Naive thymus-derived CD8-positive, alpha-beta T cell (primary cell): Measurements from ENCODE around the gene SLX1A. TPM values are rescaled to one million over a fixed set of nuclear protein-coding genes. Genes with fewer than 3 reads are reported as not detected.
"Not testable (repeated sequence)": the region's sequence is repeated elsewhere in the genome, so short reads cannot be mapped to it uniquely, and the experiment has no call there.

Experiments
- ATAC-seq, 2 donors: fragments of 150-1000 bp; cut with Tn5 transposase in 1 of 2; sonication (Bioruptor Pico), chemical (Tn5 transposase) in 1 of 2; 1 replicate in 1 of 2; 2 replicates in 1 of 2; pipeline ENCODE4 v1.10.0; 2021; ENCODE audit warnings: mild to moderate bottlenecking in 2 of 2, moderate library complexity in 2 of 2
- POLR2A ChIA-PET: fragments of 350-600 bp; sonication (Branson Sonifier 250); formaldehyde crosslinking; loops from one replicate; lab custom pipeline; 2021; ENCODE audit warnings: antibody characterized with exemption; lab: Charles Lee
- DNase-seq, 10 donors: peaks; one replicate each; pipeline versions ENCODE4 v3.0.0 to v3.0.0-alpha.2; 2020 to 2022
- H3K27ac Mint-ChIP-seq, 10 donors: one replicate each; pipeline ENCODE4 v1.8.0; 2020 to 2022; ENCODE audit warnings: mild to moderate bottlenecking in 10 of 10, mixed read lengths in 10 of 10, moderate library complexity in 4 of 10, inconsistent platforms in 1 of 10
- H3K27me3 Mint-ChIP-seq, 5 donors: one replicate each; pipeline ENCODE4 v1.8.0; 2021 to 2022; ENCODE audit warnings: mixed read lengths in 5 of 5
- H3K36me3 Mint-ChIP-seq, 3 donors: one replicate each; pipeline ENCODE4 v1.8.0; 2020 to 2022; ENCODE audit warnings: mixed read lengths in 3 of 3, mild to moderate bottlenecking in 2 of 3, inconsistent platforms in 1 of 3
- H3K4me1 Mint-ChIP-seq, 4 donors: one replicate each; pipeline ENCODE4 v1.8.0; 2021 to 2022; ENCODE audit warnings: mixed read lengths in 4 of 4
- H3K4me3 Mint-ChIP-seq, 10 donors: one replicate each; pipeline ENCODE4 v1.8.0; 2020 to 2022; ENCODE audit warnings: mild to moderate bottlenecking in 10 of 10, mixed read lengths in 10 of 10, moderate library complexity in 6 of 10, inconsistent platforms in 1 of 10
- H3K9me3 Mint-ChIP-seq, 9 donors: one replicate each; pipeline ENCODE4 v1.8.0; 2020 to 2022; ENCODE audit warnings: mixed read lengths in 9 of 9, mild to moderate bottlenecking in 3 of 9, inconsistent platforms in 1 of 9, moderate library complexity in 1 of 9
- polyA plus RNA-seq, 3 donors: library from polyadenylated mRNA; unstranded; fragments of 300-500 nt; fragmentation: Illumina TruSeq; gene quantifications; one replicate each; pipeline ENCODE4 v1.2.3, GENCODE V29; 2021
- total RNA-seq, 8 experiments: library from RNA in 2 of 8; stranded (reverse) in 2 of 8; gene quantifications; one replicate each; pipeline ENCODE4 v1.2.3 and lab custom pipeline; 2021 to 2026

The SLX1A gene
- total and polyA plus RNA-seq, 5 experiments from 2014 or later, result 32.5 to 60.2 (median 44.2) TPM

DNA sequence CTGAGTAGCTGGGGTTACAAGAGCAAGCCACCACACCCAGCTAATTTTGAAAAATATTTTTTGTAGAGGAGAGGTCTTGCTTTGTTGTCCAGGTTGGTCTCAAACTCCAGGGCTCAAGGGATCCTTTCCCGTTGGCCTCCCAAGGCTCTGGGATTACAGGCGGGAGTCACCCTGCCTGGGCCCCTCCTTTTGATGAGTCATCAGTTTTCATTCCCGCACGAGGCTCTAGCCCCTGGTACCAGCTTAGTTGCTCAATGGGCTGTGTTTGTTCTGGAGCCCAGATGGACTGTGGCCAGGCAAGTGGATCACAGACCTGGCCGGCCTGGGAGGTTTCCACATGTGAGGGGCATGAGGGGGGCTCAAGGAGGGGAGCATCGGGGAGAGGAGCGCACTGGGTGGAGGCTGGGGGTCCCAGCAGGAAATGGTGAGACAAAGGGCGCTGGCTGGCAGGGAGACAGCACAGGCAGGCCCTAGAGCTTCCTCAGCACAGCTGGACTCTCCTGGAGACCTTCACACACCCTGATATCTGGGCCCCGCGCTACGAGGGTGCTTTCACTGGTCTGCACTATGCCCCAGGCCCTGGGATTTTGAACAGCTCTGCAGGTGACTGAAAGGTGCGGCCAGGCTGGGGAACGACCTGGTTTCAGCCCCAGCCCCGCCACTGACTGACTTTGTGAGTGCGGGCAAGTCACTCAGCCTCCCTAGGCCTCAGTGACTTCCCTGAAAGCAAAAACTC, 6.1 kb downstream of the SLX1A start:
- H3K9me3 Mint-ChIP-seq, H3K4me1 Mint-ChIP-seq, DNase-seq, ATAC-seq, H3K36me3 Mint-ChIP-seq, POLR2A ChIA-PET, H3K27me3 Mint-ChIP-seq, H3K27ac Mint-ChIP-seq, H3K4me3 Mint-ChIP-seq: not testable (repeated sequence)

DNA sequence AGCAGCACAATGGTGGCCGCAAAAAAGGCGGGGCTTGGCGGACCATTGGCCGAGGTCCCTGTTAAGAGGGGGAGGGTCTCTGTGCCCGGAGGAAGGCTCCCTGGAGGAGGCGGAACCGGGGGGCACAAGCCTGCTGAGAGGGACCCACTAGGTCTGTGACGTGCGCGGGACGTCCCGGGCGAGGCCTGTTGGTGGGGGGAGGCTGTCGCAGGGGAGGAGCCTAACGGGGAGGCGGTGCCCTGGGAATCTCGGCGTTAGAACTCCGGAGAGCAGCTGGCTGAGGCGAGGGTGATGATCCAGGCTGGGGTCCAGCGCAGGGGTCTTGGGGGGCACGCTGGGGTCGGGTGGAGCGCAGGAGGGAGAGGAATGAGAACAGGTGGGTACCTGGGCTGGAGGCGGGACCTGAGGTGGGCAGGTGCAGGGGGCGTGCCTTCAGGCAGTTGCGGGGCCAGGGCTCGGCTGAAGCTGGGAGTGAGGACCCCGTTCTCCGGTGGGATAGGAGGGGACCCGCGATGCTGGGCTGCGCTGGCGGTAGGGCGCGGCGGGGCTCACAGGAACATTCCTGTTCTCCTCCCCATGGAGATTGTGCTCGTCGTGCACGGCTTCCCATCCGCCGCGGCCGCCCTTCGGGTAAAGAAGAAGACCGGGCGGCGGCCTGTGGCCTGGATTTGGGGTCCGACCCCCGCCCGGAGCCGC, 12.0 kb downstream of the SLX1A start:
- H3K4me1 Mint-ChIP-seq, result not testable (repeated sequence)

DNA sequence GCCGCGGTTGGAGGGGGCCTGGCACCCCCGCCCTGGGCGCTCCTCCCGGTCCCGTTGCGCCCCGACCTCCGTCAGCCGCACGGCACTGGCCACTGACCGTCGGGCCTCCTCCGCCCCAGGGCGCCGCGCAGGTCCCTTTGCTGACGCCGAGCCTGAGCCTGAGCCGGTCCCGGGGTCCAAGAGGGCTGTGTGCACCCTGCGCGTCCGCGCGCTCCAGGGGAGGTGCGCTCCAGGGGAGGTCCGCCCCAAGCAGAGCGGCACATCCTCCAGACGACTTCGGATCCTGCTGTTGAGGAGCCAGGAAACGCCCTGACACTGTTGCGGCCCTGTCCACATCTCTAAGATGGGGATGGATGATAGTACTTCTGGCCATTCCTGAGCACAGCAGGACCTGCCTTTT, 12.6 kb downstream of the SLX1A start:
- peak; percentile 71 to 72 for ATAC-seq
- H3K4me3 Mint-ChIP-seq, H3K4me1 Mint-ChIP-seq, H3K27me3 Mint-ChIP-seq, H3K9me3 Mint-ChIP-seq, H3K36me3 Mint-ChIP-seq, H3K27ac Mint-ChIP-seq, POLR2A ChIA-PET, DNase-seq: not testable (repeated sequence)

More for the DNA sequence above, 12.0 kb downstream of the SLX1A start:
- H3K27me3 Mint-ChIP-seq, POLR2A ChIA-PET, H3K27ac Mint-ChIP-seq, H3K4me3 Mint-ChIP-seq, H3K9me3 Mint-ChIP-seq, H3K36me3 Mint-ChIP-seq: not testable (repeated sequence)
- ATAC-seq, result peak; percentile 73 to 81
- DNase-seq, result peak in 4 of 10 donors; percentile 6 to 22 (median 18)

DNA sequence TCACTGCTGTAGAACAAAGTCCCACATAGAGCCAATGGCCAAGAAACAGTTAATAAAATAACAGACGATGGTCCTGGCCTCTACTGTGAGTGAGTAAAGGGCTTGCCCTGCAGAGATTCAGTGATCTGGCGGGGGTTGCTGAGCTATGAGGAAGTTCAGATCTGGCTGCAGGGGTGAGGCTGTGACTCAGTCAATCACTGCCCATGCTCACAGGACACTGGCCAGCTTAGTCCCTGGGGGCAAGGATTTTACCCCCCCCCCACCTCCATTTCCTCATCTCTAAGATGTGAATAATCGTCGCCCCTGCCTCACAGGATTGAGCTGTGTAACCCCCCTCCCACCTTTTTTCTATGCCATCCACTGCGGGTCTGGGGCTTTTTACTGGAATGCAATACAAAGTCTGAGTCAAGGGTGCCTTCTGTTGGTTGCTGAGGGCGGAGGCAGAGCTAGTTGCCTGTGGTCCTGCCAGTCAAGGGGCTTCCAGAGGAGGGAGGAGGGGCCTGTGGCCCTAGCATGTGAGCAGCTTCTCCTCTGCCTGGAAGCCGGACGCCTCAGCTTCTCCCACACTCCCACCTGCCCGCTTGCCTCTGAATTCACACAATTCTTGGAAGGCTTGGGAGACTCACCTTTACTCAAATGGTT, 13.5 kb downstream of the SLX1A start:
- POLR2A ChIA-PET, H3K9me3 Mint-ChIP-seq, H3K36me3 Mint-ChIP-seq, H3K4me1 Mint-ChIP-seq, H3K27me3 Mint-ChIP-seq, ATAC-seq, H3K27ac Mint-ChIP-seq: not testable (repeated sequence)
- peak in 1 of 10 donors; percentile 15 for DNase-seq
- H3K4me3 Mint-ChIP-seq, result peak overlapping the region in 1 of 10 donors; percentile 74

DNA sequence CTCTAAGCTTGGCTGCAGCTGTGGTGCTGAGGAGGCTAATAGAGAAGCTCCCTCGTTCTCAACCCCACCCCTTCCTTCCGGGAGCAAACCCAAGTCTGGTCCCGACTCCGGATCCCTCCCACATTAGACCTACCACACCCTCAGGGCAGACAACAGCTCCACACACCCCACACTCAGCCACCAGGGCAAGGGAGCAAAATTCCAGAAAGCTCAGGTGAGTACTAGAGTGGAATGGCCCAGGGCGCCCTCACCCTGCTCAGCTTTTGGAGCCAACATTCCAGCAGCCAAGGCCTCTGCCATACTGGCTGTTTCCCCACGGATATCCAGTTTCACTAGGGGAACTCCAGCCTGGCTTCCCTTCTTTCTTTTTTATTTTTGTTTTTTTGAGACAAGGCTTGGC, 15.4 kb downstream of the SLX1A start:
- peak in 1 of 2 donors; percentile 24 for ATAC-seq
- H3K27ac Mint-ChIP-seq, H3K4me1 Mint-ChIP-seq, H3K9me3 Mint-ChIP-seq, H3K36me3 Mint-ChIP-seq, POLR2A ChIA-PET, H3K27me3 Mint-ChIP-seq: not testable (repeated sequence)
- peak overlapping the region in 1 of 10 donors; percentile 39 for H3K4me3 Mint-ChIP-seq
- peak in 2 of 10 donors; percentile 1 to 19 for DNase-seq

DNA sequence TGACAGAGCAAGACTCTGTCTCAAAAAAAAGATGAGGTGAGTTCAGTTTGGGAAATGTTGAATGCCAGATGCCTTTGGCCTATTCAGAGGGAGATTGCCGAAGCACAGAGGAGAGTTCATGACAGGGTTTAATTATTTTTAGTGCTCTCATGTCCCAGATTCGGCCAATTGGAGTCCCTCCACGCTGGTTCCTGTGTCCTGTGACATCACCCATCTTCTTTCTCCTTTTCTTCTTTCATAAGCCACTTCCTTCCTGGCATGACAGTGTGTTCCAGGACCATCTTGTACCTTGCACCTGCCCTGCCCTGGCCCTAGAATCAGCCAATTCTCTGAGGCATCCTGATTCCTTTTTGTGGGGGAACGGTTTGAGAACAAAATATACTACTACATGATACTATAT, 17.7 kb downstream of the SLX1A start:
- DNase-seq, POLR2A ChIA-PET, H3K27ac Mint-ChIP-seq, H3K4me1 Mint-ChIP-seq, H3K36me3 Mint-ChIP-seq, H3K9me3 Mint-ChIP-seq, H3K27me3 Mint-ChIP-seq, H3K4me3 Mint-ChIP-seq: not testable (repeated sequence)
- peak; percentile 68 to 87 for ATAC-seq

DNA sequence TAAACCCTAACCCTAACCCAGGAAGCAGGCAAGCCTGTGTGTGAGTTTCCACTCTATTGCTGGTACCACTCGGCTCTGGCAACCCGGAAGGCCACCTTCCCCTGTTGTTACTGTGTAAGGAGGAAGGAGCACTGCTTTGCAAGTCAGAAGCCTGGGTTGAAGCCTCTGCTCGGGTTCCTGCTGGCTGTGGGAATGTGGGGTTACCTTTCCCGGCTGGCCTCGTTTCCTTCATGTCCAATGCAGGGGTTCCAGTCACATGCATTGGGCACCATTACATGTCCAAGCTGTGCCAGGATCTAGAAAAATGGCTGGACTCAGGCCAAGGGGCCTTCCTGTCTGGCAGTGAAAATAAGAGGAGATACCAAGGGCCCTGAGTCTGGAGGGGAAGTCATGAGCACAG, 23.4 kb downstream of the SLX1A start:
- H3K27me3 Mint-ChIP-seq, H3K4me1 Mint-ChIP-seq, H3K4me3 Mint-ChIP-seq, ATAC-seq, H3K36me3 Mint-ChIP-seq, H3K27ac Mint-ChIP-seq, H3K9me3 Mint-ChIP-seq, POLR2A ChIA-PET: not testable (repeated sequence)
- peak in 2 of 10 donors; percentile 0 to 8 for DNase-seq

Other genes with a start within 250 kb of the SLX1A start
- gene TMEM219, start 231.8 kb upstream of the SLX1A start, total RNA-seq, result 10 to 100 TPM; 63.1 to 74.0 TPM
- 100 to 1,000 TPM; 157 to 179 (median 174) TPM for gene TMEM219, start 231.8 kb upstream of the SLX1A start, polyA plus RNA-seq
- 10 to 100 TPM; 40.8 to 42.6 TPM for gene TAOK2, start 220.0 kb upstream of the SLX1A start, total RNA-seq
- 1 to 10 TPM; 2.6 to 6.6 (median 2.8) TPM for gene TAOK2, start 220.0 kb upstream of the SLX1A start, polyA plus RNA-seq
- gene HIRIP3, start 198.3 kb upstream of the SLX1A start, total RNA-seq, result 10 to 100 TPM; 15.3 to 16.6 TPM
- 10 to 100 TPM; 10.6 to 30.1 (median 18.7) TPM for gene HIRIP3, start 198.3 kb upstream of the SLX1A start, polyA plus RNA-seq
- 100 to 1,000 TPM; 107 to 115 TPM for gene INO80E, start 197.6 kb upstream of the SLX1A start, total RNA-seq
- gene INO80E, start 197.6 kb upstream of the SLX1A start, polyA plus RNA-seq, result 1 to 10 TPM; 6.5 to 8.9 (median 7.6) TPM
- gene DOC2A, start 182.8 kb upstream of the SLX1A start, total RNA-seq, result not detected
- gene DOC2A, start 182.8 kb upstream of the SLX1A start, polyA plus RNA-seq, result not detected
- not detected for gene C16orf92, start 170.7 kb upstream of the SLX1A start, total RNA-seq
- not detected for gene C16orf92, start 170.7 kb upstream of the SLX1A start, polyA plus RNA-seq
- gene TLCD3B, start 162.6 kb upstream of the SLX1A start, total RNA-seq, result not detected
- gene TLCD3B, start 162.6 kb upstream of the SLX1A start, polyA plus RNA-seq, result not detected
- 100 to 1,000 TPM; 580 to 594 TPM for gene ALDOA, start 128.1 kb upstream of the SLX1A start, total RNA-seq
- gene ALDOA, start 128.1 kb upstream of the SLX1A start, polyA plus RNA-seq, result 1,000 to 10,000 TPM in 1 of 3 donors, 100 to 1,000 TPM in 2; 798 to 1,176 (median 994) TPM
- gene PPP4C, start 117.9 kb upstream of the SLX1A start, total RNA-seq, result 10 to 100 TPM; 82.8 to 83.4 TPM
- 100 to 1,000 TPM; 153 to 199 (median 161) TPM for gene PPP4C, start 117.9 kb upstream of the SLX1A start, polyA plus RNA-seq
- gene TBX6, start 102.0 kb upstream of the SLX1A start, total RNA-seq, result 1 to 10 TPM; 2.4 to 2.5 TPM
- gene TBX6, start 102.0 kb upstream of the SLX1A start, polyA plus RNA-seq, result under 1 TPM; 0.15 to 0.25 (median 0.25) TPM
- gene YPEL3, start 97.7 kb upstream of the SLX1A start, total RNA-seq, result 100 to 1,000 TPM; 254 to 264 TPM
- gene YPEL3, start 97.7 kb upstream of the SLX1A start, polyA plus RNA-seq, result 100 to 1,000 TPM; 201 to 301 (median 206) TPM
- gene GDPD3, start 80.3 kb upstream of the SLX1A start, total RNA-seq, result 10 to 100 TPM; 19.8 to 25.0 TPM
- gene GDPD3, start 80.3 kb upstream of the SLX1A start, polyA plus RNA-seq, result under 1 TPM in 1 of 3 donors, not detected in 2; 0.18 TPM
- gene MAPK3, start 70.7 kb upstream of the SLX1A start, total RNA-seq, result 10 to 100 TPM; 61.8 to 64.7 TPM
- 1 to 10 TPM; 6.7 to 7.8 (median 7.8) TPM for gene MAPK3, start 70.7 kb upstream of the SLX1A start, polyA plus RNA-seq
- gene CORO1A, start 10.3 kb upstream of the SLX1A start, total RNA-seq, result 100 to 1,000 TPM; 881 to 897 TPM
- 1,000 to 10,000 TPM; 1,262 to 1,424 (median 1,364) TPM for gene CORO1A, start 10.3 kb upstream of the SLX1A start, polyA plus RNA-seq
- gene BOLA2B, start 209 bp upstream of the SLX1A start, total RNA-seq, result 10 to 100 TPM; 66.6 to 73.1 TPM
- 100 to 1,000 TPM; 225 to 251 (median 237) TPM for gene BOLA2B, start 209 bp upstream of the SLX1A start, polyA plus RNA-seq
- gene SULT1A3, start 5.4 kb downstream of the SLX1A start, total RNA-seq, result 10 to 100 TPM; 26.9 to 29.4 TPM
- gene SULT1A3, start 5.4 kb downstream of the SLX1A start, polyA plus RNA-seq, result 1 to 10 TPM in 1 of 3 donors, under 1 TPM in 1, not detected in 1; 0.47 to 1.3 TPM
- 10 to 100 TPM; 30.8 to 40.8 TPM for gene NPIPB13, start 54.6 kb downstream of the SLX1A start, total RNA-seq
- under 1 TPM; 0.22 to 0.59 (median 0.40) TPM for gene NPIPB13, start 54.6 kb downstream of the SLX1A start, polyA plus RNA-seq
- 10 to 100 TPM; 62.9 to 66.8 TPM for gene CD2BP2, start 161.4 kb downstream of the SLX1A start, total RNA-seq
- gene CD2BP2, start 161.4 kb downstream of the SLX1A start, polyA plus RNA-seq, result 10 to 100 TPM; 20.6 to 21.9 (median 21.7) TPM
- gene TBC1D10B, start 176.6 kb downstream of the SLX1A start, total RNA-seq, result 10 to 100 TPM; 32.9 to 36.9 TPM
- 10 to 100 TPM in 1 of 3 donors, 1 to 10 TPM in 2; 6.6 to 10.5 (median 7.3) TPM for gene TBC1D10B, start 176.6 kb downstream of the SLX1A start, polyA plus RNA-seq
- 1 to 10 TPM in 1 of 2 experiments, not detected in 1; 1.9 TPM for gene MYL11, start 180.9 kb downstream of the SLX1A start, total RNA-seq
- 1 to 10 TPM in 2 of 3 donors, not detected in 1; 1.1 to 4.2 TPM for gene MYL11, start 180.9 kb downstream of the SLX1A start, polyA plus RNA-seq
- gene SEPTIN1, start 188.7 kb downstream of the SLX1A start, total RNA-seq, result 100 to 1,000 TPM; 216 to 222 TPM
- gene SEPTIN1, start 188.7 kb downstream of the SLX1A start, polyA plus RNA-seq, result 100 to 1,000 TPM; 178 to 249 (median 242) TPM
- gene ZNF48, start 201.5 kb downstream of the SLX1A start, total RNA-seq, result 10 to 100 TPM; 12.7 to 14.3 TPM
- gene ZNF48, start 201.5 kb downstream of the SLX1A start, polyA plus RNA-seq, result 10 to 100 TPM in 1 of 3 donors, 1 to 10 TPM in 2; 6.1 to 11.7 (median 7.5) TPM
- gene ZNF771, start 213.7 kb downstream of the SLX1A start, total RNA-seq, result 1 to 10 TPM; 5.5 to 7.6 TPM
- 1 to 10 TPM; 2.1 to 6.7 (median 3.8) TPM for gene ZNF771, start 213.7 kb downstream of the SLX1A start, polyA plus RNA-seq
- 10 to 100 TPM; 15.2 to 16.7 TPM for gene DCTPP1, start 236.2 kb downstream of the SLX1A start, total RNA-seq
- gene DCTPP1, start 236.2 kb downstream of the SLX1A start, polyA plus RNA-seq, result 10 to 100 TPM; 63.0 to 79.6 (median 64.0) TPM